HG03520 (cell line): ENCODE data around the gene SCARB1.

Source experiments
- ATAC-seq: cut with Tn5 transposase; IDR thresholded peaks from one replicate; pipeline ENCODE4 v1.9.1; 2021; ENCODE audit warnings: mild to moderate bottlenecking, moderate library complexity; ENCODE audit not compliant: unreplicated experiment

Gene SCARB1

DNA sequence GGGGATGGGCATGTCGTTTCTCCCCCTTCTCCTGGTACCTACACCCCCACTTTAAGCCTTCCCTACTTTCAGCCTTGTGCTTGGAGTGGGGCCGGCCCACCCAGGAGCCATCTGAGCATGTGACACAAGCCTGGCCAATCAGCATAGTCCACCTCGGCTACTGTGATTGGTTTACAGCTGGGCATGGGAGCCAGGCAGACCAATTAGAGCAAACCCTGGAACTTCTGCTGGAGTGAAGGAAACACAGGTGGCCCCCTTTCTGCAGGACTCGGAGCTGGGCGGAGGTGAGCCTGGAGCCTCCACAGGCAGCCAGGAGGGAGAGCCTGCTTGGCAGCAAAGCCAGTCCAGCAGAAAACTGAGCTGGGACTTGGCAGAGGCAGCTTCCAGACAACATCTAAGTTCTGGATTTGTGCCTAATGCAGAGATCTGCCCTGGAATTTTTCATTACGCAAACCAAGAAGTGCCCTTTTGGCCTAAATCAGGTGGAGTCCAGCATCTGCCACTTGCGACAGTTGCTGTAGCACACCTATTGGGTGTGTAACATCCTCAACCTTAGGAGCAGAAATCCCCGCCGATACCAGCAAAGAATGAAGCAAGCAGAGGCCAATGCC lies 59.5 kb downstream of the SCARB1 start:
- ATAC-seq, result no peak

DNA sequence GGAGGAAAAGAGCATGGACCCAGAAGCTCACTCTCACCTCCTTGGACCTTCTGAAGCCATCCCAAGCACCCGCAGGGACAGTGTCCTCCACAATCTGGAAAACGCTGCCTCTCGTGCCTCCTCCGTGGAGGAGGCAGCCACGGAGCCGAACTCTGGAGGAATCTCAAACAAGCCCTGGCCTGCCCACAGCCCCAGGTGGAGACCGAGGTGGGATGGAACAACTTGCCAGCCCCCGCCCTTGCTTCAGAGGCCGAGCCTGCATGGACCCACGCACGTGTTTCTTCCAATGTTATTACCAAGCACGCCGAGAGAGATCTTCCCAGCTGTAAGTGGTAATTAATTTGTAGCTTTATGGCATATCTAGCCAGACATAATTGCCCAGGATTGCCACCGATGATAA lies 61.3 kb downstream of the SCARB1 start:
- no peak for ATAC-seq

DNA sequence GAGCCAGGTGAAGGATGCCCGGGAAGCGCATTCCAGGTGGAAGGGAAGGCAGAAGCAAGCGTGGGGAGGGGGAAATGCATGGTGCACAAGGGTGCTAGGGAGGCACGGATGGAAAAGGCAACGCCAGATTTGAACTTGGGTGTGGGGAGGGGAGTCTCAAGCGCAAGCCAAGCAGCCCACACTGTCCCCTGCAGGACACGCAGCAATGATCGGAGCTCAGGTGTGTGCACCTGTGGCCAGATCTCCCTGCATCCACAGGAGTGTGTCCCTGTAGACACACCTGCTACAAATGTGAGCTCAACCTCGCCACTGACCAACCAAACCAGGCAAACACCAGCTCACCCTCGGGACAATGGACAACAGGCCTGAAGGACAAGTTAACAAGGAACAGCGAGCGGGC lies 63.2 kb downstream of the SCARB1 start:
- ATAC-seq, result no peak

DNA sequence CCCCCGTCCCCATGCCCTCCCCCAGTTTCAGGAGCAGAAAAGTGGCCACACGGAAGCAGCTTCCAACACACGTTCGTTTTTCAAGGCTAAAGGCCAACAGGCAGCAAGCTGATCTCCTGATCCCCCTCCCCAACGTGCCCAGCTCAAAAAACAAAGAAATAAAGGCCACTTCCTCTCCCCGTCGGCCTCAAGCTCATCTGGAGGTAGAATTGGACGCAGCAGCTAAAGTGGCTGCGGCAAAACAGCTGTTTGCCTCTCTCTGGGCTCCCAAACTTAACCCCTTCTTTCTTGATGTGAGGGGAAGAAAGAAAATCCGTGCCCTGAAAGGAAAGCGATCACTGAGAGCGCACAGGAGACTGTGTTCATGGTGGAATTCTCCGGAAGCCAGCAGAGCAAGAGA lies 66.3 kb downstream of the SCARB1 start:
- no peak for ATAC-seq

DNA sequence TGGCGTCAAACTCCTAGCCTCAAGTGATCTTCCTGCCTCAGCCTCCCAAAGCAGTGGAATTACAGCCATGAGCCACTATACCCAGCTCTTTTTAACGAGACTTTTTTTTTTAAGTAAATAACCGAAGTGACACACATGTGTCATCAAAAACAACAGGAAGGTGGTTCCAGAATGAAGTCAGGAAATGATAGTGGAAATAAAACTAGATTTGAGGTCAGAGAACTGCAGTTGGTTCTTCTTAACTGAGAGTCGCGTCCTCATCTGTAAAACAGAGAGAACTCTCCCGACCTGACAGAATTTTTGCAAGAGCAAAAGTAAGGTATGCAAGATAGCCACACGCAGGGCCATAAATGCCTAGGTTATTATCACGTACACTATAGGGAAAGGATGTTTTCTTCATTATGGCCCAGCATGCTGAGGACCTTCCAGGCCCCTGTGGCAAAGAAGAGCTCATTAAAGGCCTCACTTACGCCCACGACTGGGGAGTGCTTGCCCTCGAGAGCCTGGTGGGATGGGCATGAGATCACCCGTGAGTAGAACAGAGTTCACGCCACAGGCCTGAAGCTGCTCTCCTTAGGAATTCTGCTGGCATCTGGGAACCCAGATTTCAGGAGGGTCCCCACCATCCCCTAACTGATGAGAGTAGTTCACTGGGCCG lies 67.2 kb downstream of the SCARB1 start:
- ATAC-seq, result no peak

DNA sequence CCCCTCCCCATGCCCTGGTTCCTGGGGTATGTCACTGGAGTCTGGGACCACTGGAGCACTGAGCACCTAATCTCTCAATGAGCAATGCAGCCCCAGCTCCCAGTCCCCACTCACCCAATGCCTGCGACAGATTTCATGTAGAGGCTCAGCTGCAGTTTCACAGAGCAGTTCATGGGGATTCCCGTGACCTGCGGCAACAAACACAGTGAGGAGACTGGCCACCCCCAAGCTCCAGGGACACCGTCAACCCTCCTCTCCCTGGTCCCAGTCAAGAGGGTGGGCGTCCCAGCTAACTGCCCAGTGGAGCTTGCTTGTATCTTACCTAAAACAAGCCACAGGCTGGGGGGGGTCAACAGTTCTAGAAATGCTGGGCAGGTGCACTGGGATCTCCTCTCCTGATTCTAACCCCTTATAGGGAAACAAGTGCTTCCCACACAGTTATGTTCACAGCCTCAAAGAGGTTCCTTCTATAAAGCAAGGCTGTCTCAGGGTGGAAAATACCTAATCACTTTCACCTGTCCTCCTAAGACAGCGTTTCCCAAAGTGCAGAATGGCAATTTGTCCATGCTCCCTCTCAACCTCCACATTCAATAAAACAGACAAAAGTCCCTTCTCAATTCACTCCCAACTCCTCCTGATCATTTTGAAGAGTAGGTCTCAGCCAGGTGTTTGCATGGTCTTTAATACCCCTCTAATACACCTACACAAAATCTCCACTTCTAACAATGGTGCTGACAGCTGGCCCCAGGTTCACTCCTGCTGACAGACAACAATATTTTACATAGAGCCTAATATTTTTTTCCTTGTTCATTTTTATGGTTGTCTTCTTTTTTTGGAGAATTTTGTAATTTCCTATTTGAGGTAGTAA lies 68.3 kb downstream of the SCARB1 start:
- peak; percentile 54 for ATAC-seq

DNA sequence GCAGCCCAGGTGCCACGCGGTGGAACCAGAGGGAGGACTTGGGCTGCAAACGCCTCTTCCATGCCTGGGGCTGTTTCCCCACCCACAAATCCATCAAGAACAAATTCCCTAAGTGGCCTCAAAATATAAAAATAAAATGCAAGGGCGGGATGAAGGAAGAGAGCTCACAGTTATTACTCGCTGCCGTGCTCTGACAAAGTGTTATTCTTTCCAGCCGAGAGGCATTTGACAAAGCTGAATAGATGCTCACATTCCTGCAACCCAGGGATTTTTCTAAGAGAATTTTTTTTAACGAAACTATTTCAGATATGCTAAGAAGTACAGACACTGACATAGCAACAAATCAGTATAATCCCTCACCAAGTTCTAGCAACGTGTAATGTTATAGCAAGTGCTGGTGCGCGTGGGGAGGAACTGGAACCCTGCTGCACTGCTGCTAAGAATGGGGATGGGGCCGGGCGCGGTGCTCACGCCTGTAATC lies 70.7 kb downstream of the SCARB1 start:
- no peak for ATAC-seq

DNA sequence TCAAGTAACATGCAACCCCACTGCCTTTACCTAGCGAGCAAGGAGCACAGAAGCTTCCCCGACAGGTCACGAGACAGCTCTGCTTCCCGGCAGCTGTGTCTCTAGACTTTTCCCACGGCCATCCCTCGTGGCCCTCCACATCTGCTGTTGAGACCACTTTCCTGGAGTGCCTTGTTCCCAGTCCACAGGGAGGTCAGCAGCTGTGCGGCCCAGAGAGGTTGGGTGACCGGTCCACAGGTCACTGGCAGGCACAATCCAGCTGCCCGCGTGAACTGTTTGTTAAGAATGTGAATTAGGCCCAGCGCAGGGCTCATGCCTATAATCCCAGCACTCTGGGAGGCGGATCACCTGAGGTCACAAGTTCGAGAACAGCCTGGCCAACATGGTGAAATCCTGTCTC lies 71.5 kb downstream of the SCARB1 start:
- ATAC-seq, result no peak

DNA sequence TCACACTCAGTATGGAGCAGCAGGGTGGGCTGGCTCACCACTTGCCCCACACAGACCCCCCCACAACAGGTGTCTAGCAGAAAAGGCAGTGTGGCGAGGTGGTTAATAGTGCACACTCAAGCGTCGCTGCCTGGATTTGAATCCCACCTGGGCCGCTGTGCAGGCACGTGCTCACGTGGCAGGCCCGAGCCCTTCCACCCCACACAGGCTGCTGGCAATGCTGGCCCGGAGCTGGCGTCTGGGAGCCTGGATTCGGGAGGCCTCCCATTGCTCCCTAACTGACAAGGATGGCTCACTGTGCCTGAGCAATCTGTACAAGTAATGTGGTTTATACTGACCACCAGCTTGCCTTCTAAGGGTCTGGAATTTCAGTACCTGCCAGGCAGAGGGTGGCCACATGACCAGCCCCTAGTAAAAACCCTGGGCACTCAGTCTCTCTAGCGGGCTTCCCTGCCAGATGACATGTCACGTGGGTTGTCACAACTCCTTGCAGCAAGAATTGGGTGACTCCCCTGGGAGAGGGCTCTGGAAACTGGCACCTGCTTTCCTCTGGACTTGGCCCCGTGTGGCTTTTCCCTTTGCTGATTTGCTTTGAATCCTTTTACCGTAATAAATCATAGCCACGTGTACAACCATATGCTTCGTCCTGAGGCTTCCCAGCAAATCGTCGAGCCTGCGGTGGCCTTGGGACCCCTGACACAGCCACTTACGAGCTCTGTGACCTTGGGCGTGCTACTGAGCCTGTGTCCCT lies 72.8 kb downstream of the SCARB1 start:
- ATAC-seq, result no peak

DNA sequence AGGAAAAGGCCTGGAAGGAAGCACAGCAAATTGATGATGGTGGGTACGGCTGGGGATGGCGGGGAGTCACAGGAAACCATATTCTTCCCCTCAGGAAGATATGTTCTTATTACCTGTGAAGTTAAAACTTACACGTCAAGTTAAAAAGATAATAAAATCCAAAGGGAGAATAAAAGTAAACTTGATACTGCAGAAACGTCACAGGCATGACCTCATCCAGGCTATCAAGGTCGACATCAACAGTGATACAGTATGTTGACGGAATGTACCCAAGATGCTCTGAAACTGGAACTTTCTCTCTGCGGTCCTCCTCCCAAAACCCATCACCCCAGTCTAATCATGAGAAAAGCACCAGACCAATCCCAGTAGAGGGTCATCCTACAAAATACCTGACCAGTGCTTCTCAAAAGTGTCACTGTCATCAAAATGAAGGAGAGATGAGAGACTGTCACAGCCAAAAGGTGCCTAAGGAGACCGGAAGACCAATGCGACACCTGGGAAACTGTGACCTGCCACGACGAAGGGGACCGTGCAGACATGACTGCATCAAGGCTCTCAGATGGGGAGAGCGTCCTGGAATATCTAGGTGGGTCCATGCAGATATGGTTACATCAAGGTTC lies 74.6 kb downstream of the SCARB1 start:
- ATAC-seq, result no peak

DNA sequence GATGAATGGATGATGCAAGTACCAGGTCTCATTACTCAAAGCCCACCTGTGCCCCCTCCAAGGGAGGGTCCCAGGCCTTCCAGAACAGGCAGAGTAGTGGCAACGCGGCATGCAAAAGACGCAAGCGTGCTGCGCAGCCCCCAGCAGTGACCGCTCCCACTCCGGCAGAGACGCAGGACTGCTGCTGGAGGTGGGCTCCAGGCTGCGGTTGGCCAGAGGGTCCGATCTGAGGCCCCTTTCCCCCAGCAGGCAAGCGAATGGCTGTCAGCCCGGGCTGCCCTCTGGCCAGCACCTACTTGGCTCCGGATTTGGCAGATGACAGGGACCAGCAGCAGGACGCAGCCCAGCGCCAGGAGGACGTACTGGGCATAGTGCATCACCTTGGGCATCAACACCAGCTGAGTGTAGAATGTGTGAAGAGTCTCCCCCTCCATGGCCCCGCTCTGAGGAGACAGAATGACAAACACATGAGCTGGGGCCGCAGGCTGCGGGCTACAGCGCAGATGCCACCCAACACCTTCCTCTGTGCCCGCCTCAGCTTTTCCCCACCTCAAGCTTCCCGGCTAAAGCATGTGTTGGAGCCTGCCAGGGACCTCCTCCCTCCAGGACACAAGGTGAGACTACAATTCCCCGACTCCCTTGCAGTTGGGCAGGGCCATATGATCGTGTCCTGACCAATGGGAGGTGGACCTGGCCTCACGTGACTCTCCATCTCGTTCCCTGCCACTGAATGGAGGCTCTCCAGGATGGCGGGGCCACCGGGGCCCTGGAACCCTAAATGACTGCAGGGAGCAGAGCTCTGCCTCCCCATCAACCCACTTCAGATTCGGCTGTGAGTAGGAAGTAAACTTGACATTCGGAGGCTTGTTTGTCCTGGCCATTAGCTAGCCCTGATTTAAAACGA lies 77.4 kb downstream of the SCARB1 start:
- no peak for ATAC-seq

DNA sequence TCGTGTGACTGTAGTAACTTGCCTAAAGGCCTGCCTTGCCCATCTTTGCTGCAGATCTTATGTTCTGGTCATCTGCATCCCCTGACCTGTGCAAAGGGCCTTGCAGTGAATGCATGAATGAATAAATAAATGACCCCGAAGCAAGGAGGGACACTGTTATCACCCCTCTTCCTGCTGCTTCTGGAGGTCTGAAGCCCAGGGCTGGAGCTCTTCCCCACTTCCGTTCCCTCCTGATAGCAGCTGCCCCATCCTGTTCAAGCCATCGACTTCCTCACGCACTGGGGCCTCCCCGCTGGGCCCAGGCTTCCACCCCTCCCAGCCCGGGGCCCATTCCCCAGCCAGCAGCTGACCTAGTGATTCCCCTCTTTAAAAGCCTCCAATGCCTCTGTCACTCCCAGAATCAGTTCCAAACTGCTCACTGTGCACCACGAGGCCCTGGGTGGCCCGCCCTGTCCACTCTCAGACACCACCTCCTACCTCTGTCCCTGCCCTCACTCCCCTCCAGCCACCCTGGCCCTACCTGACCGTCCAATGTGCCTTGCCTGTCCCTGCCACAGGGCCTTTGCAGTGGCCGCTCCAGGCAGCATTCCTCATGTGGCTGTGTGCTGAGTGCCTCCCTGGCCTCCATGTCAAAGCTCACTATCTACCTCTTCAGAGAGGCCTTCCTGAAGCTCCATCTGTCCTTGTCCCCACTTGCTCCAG lies 78.6 kb downstream of the SCARB1 start:
- no peak for ATAC-seq

DNA sequence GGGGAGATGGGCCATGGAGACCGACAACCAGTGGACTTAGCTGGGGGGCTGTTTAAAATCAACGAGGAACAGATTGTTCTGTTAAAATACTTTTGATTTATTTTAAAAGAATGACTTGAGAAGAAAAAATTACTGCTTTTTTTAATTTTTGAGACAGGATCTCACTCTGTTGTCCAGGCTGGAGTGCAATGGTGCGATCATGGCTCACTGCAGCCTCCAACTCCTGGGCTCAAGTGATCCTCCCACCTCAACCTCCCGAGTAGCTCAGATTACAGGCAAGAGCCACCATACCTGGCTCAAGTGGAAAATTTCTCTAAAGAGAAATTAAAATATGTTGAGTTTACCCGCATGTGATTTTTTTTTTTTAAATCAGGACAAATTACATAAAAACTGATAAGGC lies 80.6 kb downstream of the SCARB1 start:
- no peak for ATAC-seq

DNA sequence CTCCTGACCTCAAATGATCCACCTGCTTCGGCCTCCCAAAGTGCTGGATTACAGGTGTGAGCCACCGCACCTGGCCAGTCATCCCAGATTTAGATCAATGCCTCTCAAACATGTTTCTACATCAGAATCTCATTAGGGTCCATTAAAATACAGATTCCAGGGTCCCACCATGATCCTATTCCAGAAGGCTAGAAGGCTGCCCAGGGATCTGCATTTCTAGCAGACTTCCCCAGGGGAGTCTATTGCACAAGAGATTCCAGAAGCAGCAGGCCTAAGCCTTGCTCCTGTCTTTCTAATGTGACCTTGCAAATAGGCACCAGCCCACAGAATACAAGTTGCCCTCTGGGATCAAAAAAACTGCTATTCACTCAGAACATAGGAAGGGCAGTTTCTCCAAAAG lies 81.5 kb downstream of the SCARB1 start:
- no peak for ATAC-seq

DNA sequence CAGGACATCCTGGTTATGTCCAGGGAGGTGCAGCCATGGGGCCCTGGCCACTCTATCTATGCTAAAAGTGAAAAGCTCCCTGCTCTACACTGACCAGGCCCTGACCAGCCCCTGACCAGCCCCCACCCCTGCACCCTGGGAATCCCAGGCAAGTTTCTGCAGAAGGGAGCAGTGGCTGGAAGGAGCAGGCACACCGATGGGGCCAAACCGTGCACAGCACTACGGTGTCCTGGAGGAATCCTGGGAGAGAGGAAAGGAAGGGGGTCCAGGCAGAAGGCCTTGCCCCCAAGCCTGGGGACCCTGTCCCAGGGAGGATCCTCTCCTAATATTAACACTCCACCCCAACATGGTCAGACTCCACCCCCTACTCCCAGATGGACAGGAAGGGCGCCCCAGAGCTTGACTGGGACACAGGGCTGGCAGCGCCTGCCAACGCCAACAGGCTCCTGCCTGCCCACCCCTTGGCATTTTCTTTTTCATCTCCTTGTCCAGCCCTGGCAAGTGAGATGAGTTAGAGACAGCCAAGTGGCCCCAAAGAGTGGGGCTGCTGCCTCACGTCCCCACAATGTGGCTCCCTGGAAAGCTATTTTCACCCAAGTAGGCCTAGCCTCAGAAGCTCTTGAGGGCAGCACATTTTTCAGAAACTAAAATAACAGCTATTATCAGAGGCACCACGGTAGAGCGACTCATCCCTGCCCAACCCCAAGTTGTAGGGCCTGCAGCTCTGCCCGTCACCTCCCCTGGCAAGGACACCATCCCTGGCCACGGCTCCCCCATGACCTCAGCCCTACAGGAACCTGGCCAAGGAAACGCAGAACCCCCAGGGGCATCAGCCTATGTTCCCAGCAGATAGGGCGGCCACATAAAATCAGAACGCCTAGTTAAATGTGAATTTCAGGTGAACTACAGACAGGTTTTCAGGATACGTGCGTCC lies 82.6 kb downstream of the SCARB1 start:
- no peak for ATAC-seq

DNA sequence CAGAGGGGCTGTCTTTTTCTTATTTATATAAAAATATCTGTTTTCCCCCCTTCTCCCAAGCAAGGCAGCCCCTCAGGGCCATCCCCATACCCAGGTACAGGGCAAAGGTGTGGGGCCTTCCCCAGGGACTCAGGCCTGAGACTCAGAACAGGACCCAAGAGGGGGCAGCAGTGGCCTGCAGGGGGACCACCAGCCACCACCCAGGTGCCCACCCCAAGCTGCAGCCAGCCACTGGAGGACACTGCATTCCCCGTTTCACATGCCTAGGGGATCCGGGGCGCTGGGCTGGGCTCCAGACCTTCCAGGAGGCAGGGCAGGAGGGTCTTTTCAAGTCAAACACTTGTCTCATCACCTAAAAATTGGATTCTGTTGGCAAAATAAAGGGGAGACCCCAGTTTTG lies 83.3 kb downstream of the SCARB1 start:
- no peak for ATAC-seq

DNA sequence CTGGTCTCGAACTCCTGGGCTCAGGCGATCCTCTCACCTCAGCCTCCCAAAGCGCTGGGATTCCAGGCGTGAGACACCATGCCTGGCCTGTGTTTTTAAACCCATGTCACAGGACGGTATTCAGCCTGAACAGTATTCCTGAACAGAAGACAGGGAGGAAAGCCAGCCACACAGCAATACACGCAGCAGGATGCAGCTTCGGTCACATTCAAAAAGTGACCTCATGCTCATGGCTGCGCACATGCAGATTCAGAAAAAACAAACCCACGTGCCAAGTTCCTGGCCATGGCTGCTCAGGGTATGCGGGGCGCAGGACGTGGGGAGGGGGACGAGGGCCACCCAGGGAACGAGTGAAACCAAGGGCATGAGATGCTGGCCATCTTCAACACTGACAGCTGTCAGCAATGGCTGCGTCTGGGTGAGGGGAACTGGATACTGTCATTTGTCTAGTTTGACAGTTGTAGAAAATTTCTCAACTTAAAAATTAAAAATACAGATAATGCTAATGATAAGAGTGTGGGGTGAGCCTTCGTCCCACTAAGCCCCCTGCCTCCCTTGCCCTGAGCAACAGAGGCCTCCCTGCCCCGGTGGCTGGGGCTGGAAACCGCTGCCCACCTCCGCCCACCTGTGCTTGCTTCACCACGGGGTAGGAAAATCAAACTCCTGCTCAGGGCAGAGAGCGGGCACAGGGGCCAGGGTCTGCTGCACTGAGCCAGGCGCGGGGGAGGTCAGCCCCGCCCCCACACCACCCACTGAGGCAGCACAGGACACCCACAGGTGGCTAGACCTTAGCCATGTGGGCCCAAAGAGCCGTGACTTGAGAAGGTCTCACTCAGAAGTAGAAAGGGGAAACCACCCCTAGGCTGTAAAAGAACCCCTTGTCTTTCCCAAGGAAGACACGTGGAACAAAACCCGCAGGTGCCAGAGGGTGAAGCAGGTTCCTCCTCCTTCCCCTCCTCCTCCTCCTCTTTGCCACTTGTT lies 84.2 kb downstream of the SCARB1 start:
- ATAC-seq, result no peak
